A549 (cell line): ENCODE data around the gene TOP3B. TPM values are rescaled to one million over a fixed set of nuclear protein-coding genes. Genes with fewer than 3 reads are reported as not detected.

ENCODE experiments used
- ATAC-seq, 2 experiments: fragments of 200-7000 bp in 1 of 2; fragments of >200 bp in 1 of 2; cut with Nextera tagmentation in 1 of 2; cut with Tn5 transposase in 1 of 2; 3 replicates each; pipeline versions ENCODE4 v1.8.0 to v1.9.1; 2018 to 2020; ENCODE audit warnings: mild to moderate bottlenecking in 1 of 2, moderate library complexity in 1 of 2
- CTCF ChIA-PET: fragments of 300-600 bp; sonication (Branson Sonifier 250); formaldehyde crosslinking; extraction: SDS; loops from one replicate; lab custom pipeline; 2021; ENCODE audit warnings: antibody characterized with exemption, inconsistent platforms; lab: Yijun Ruan, JAX
- POLR2A ChIA-PET: fragments of 350-600 bp; formaldehyde crosslinking; extraction: SDS; loops from one replicate; lab custom pipeline; 2021; ENCODE audit warnings: antibody characterized with exemption, inconsistent platforms; lab: Yijun Ruan, JAX
- DNase-seq, 2 experiments: peaks; one replicate each; pipeline versions ENCODE4 v3.0.0 to v3.0.0-alpha.2; 2011 to 2016; ENCODE audit warnings: low read depth in 1 of 2, low spot score in 1 of 2
- FAIRE-seq: peaks from 2 replicates; lab custom pipeline; 2011; peaks lifted over from hg19 to GRCh38; lab: Jason Lieb, UNC
- H3K27ac ChIP-seq, 2 experiments: fragments of >200 bp; sonication (Bioruptor Twin); formaldehyde crosslinking; 3 replicates each; pipeline ENCODE4 v1.5.1; 2016 to 2017
- H3K4me1 ChIP-seq: fragments of >200 bp; sonication (Bioruptor Twin); formaldehyde crosslinking; 3 replicates; pipeline ENCODE4 v1.6.1; 2016
- H3K4me2 ChIP-seq: fragments of >200 bp; sonication (Bioruptor Twin); formaldehyde crosslinking; 3 replicates; pipeline ENCODE4 v1.6.1; 2016
- H3K4me3 ChIP-seq: fragments of >200 bp; sonication (Bioruptor Twin); formaldehyde crosslinking; 3 replicates; pipeline ENCODE4 v1.5.1; 2016
- H3K9me3 ChIP-seq: fragments of >200 bp; sonication (Bioruptor Twin); formaldehyde crosslinking; 3 replicates; pipeline ENCODE4 v1.6.1; 2016
- ATOH8 ChIP-seq: fragments of 250-450 bp; sonication (Bioruptor Pico); IDR thresholded peaks from 2 replicates; pipeline ENCODE4 v1.5.0; 2020; ENCODE audit warnings: low read depth, mild to moderate bottlenecking, moderate library complexity
- CTCF ChIP-seq: fragments of >200 bp; sonication (Bioruptor Twin); formaldehyde crosslinking; IDR thresholded peaks from 3 replicates; pipeline ENCODE4 v1.5.1; 2016
- ELK1 ChIP-seq: fragments of 150-350 bp; IDR thresholded peaks from 2 replicates; pipeline ENCODE4 v1.6.1; 2014; ENCODE audit warnings: low read depth, mild to moderate bottlenecking, low read length
- EP300 ChIP-seq, 2 experiments: fragments of >200 bp; sonication (Bioruptor Twin); formaldehyde crosslinking; IDR thresholded peaks; 2 replicates in 1 of 2; 3 replicates in 1 of 2; pipeline ENCODE4 v1.6.1; 2016 to 2017
- GATA3 ChIP-seq: IDR thresholded peaks from 2 replicates; pipeline ENCODE4 v1.6.1; 2012; ENCODE audit warnings: borderline replicate concordance
- HMGXB4 ChIP-seq: fragments of 250-450 bp; sonication (Bioruptor Pico); IDR thresholded peaks from 2 replicates; pipeline ENCODE4 v1.5.0; 2021; ENCODE audit warnings: mild to moderate bottlenecking, moderate library complexity, borderline replicate concordance
- HOXA7 ChIP-seq: fragments of 250-450 bp; sonication (Bioruptor Pico); IDR thresholded peaks from 2 replicates; pipeline ENCODE4 v1.5.0; 2020; ENCODE audit warnings: mild to moderate bottlenecking, moderate library complexity
- MAFK ChIP-seq: fragments of 450-650 bp; IDR thresholded peaks from 2 replicates; pipeline ENCODE4 v1.6.1; 2014; ENCODE audit not compliant: partially characterized antibody
- MAX ChIP-seq: IDR thresholded peaks from 2 replicates; pipeline ENCODE4 v1.6.1; 2012
- PBX3 ChIP-seq: IDR thresholded peaks from 2 replicates; pipeline ENCODE4 v1.6.1; 2012
- RAD21 ChIP-seq, 2 experiments: fragments of >200 bp in 1 of 2; sonication (Bioruptor Twin) in 1 of 2; formaldehyde crosslinking in 1 of 2; IDR thresholded peaks in 1 of 2; conservative IDR thresholded peaks in 1 of 2; 2 replicates in 1 of 2; 3 replicates in 1 of 2; pipeline ENCODE4 v1.6.1; 2012 to 2018; ENCODE audit warnings: inconsistent platforms in 1 of 2
- SMC3 ChIP-seq: fragments of >200 bp; sonication (Bioruptor Twin); formaldehyde crosslinking; IDR thresholded peaks from 3 replicates; pipeline ENCODE4 v1.6.1; 2018; ENCODE audit warnings: inconsistent platforms
- SREBF2 ChIP-seq: fragments of 450-650 bp; IDR thresholded peaks from 2 replicates; pipeline ENCODE4 v1.6.1; 2014; ENCODE audit warnings: mild to moderate bottlenecking, moderate library complexity
- TFCP2L1 ChIP-seq: fragments of 250-450 bp; sonication (Bioruptor Pico); IDR thresholded peaks from 2 replicates; pipeline ENCODE4 v1.5.0; 2021; ENCODE audit warnings: mild to moderate bottlenecking
- WGBS: methylation state at CpG from one replicate; pipeline ENCODE4 v1.1.6; 2017; ENCODE audit errors: missing lambda C conversion rate; 5-methylcytosine and 5-hydroxymethylcytosine counted together
- polyA plus RNA-seq, 4 experiments: library from polyadenylated mRNA; depleted of rRNA in 3 of 4; stranded (reverse); fragments of >200 nt; fragmentation: RNase III in 1 of 4; extraction: RNeasy Plus Mini Kit Qiagen cat#74134 plus additional on column Dnase treatment in 1 of 4; gene quantifications; 2 replicates in 3 of 4; 3 replicates in 1 of 4; pipeline ENCODE4 v1.2.3, GENCODE V29; 2011 to 2017

TOP3B gene
- polyA plus RNA-seq, 2 of the 4 experiments (the other 2 are of a cell fraction) = 11.5 to 19.8 TPM

- Histone ChIP-seq H3K9me3 (no peaks in the 10 kb centered on the region), H3K4me3 (no peak overlapping the region), H3K27ac (no peak overlapping the region), H3K4me1 (no peaks in the 10 kb centered on the region), H3K4me2 (no peak overlapping the region)
- no peak for FAIRE-seq
- no peak for TF ChIP-seq PBX3
- no peak for TF ChIP-seq ELK1
- TF ChIP-seq MAFK = no peak
- no peak for TF ChIP-seq RAD21 (conservative IDR thresholded peaks at IDR 0.05 in 1 of 2, IDR thresholded peaks at IDR 0.05 in 1 of 2)
- no peak for TF ChIP-seq HMGXB4 (CRISPR knock-in tag)
- TF ChIP-seq ATOH8 (CRISPR knock-in tag) = no peak
- no peak for TF ChIP-seq MAX
- no peak for DNase-seq
- CTCF ChIA-PET = interaction anchor here (0.6 to 4.4 kb wide), 4 partner anchors 10 to 57 kb away, joined by 3 to 34 read pairs (median 4); partner anchors contain the start of gene PPM1F
- POLR2A ChIA-PET = no interaction called here
- 88% methylated on average over 4 of the region's 12 CpGs for WGBS
- ATAC-seq = no peak; a peak in 1 of 6 replicates
These were observed 54.5 kb downstream of the TOP3B start for GRCh38 chr22:21928048-21928447.

- ChIA-PET CTCF (interaction anchor here (1.4 to 4.4 kb wide), 2 partner anchors 10 kb away, joined by 3 to 34 read pairs; no protein-coding TSS in a partner anchor), POLR2A (no interaction called here)
- H3K4me3 ChIP-seq = no peak overlapping the region
- H3K4me2 ChIP-seq = no peak overlapping the region
- TF ChIP-seq SMC3 = no peak
- TF ChIP-seq CTCF = no peak
- no peak for TF ChIP-seq TFCP2L1 (CRISPR knock-in tag)
- TF ChIP-seq MAX = no peak
- TF ChIP-seq HOXA7 (CRISPR knock-in tag) = no peak
- no peak for TF ChIP-seq EP300 (IDR thresholded peaks at IDR 0.05)
- no peak for TF ChIP-seq GATA3
- TF ChIP-seq SREBF2 = no peak
- no peaks in the 10 kb centered on the region for H3K9me3 ChIP-seq
- DNase-seq (no peak), FAIRE-seq (no peak), ATAC-seq (no peak)
- 96% methylated on average over 15 of the region's 16 CpGs for WGBS
- H3K4me1 ChIP-seq = no peaks in the 10 kb centered on the region
- H3K27ac ChIP-seq = no peak overlapping the region
These were observed 55.3 kb downstream of the TOP3B start for GRCh38 chr22:21927174-21927823.
